ENCODE measurements around the gene PLEK. TPM values are rescaled to one million over a fixed set of nuclear protein-coding genes. Genes with fewer than 3 reads are reported as not detected.
A peak's percentile ranks its signal among the peaks of the same experiment; 100 is the strongest.

PLEK gene
- total RNA-seq, 3 donors from 2014 or later (not counting 1 experiment from before 2014, with no cell fraction given): 307 to 368 (median 333) TPM

DNA sequence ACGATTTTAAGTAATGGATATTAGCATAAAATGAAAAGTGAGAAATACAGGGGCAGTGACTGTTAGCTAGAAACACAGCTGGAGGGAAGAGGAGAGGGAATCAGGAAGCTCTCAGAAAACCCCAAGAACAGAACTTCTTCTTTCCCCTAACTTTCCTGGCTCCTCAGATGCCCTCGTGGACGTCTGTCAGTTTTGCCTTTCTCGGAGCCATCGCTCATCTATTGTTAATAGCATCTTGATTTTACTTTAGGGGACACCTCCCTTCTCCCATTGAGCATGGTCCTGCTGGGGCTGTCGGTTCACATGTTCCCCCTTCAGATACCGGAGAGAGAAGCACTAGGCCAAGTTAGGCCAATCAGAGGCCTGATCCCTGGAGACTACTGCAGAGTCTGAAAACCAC lies 2.3 kb upstream of the PLEK start:
- H3K27ac ChIP-seq (ENCODE audit: low read length): peak overlapping the region; percentile 84
- ATAC-seq: no peak
- DNase-seq: no peak
- peaks cover 63% of the 10 kb centered on the region in 2 donors for H3K4me1 Mint-ChIP-seq
- no peaks in the 10 kb centered on the region for H3K27me3 ChIP-seq (ENCODE audit: control insufficient read depth, insufficient read depth, low read length)
- H3K4me3 ChIP-seq (ENCODE audit: low read length): no peak overlapping the region
- peaks cover 5% of the 10 kb centered on the region for H3K36me3 Mint-ChIP-seq
- 51% methylated on average over 7 of the region's 7 CpGs for WGBS (ENCODE audit: insufficient coverage)
- intact Hi-C loops (cut with micrococcal nuclease): loop anchor here (1.0 to 10.0 kb wide), 3 partner anchors 62 to 152 kb away; no protein-coding TSS in a partner anchor
- H3K9me3 ChIP-seq (ENCODE audit: control insufficient read depth, insufficient read depth, low read length): no peaks in the 10 kb centered on the region
- no peaks in the 10 kb centered on the region for H3K36me3 ChIP-seq (ENCODE audit: control insufficient read depth, insufficient read depth, low read length)
- H3K9me3 Mint-ChIP-seq: no peaks in the 10 kb centered on the region
- peaks cover 31% of the 10 kb centered on the region for H3K4me1 ChIP-seq (ENCODE audit: control insufficient read depth, insufficient read depth, low read length)
- H3K4me3 Mint-ChIP-seq: peak overlapping the region; percentile 94
- no peaks in the 10 kb centered on the region for H3K27me3 Mint-ChIP-seq (ENCODE audit: low read depth in 2 of 2)
- TF ChIP-seq, protein P1, sequence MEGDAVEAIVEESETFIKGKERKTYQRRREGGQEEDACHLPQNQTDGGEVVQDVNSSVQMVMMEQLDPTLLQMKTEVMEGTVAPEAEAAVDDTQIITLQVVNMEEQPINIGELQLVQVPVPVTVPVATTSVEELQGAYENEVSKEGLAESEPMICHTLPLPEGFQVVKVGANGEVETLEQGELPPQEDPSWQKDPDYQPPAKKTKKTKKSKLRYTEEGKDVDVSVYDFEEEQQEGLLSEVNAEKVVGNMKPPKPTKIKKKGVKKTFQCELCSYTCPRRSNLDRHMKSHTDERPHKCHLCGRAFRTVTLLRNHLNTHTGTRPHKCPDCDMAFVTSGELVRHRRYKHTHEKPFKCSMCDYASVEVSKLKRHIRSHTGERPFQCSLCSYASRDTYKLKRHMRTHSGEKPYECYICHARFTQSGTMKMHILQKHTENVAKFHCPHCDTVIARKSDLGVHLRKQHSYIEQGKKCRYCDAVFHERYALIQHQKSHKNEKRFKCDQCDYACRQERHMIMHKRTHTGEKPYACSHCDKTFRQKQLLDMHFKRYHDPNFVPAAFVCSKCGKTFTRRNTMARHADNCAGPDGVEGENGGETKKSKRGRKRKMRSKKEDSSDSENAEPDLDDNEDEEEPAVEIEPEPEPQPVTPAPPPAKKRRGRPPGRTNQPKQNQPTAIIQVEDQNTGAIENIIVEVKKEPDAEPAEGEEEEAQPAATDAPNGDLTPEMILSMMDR (IDR thresholded peaks at IDR 0.05): no peak
- peak overlapping the region; percentile 95 to 97 for H3K27ac Mint-ChIP-seq

GRCh38 chr2:68363721-68364120 lies 1.4 kb upstream of the PLEK start:
- peaks cover 33% of the 10 kb centered on the region for H3K4me1 ChIP-seq (ENCODE audit: control insufficient read depth, insufficient read depth, low read length)
- Mint-ChIP-seq H3K9me3 (no peaks in the 10 kb centered on the region), H3K27ac (peak overlapping the region; percentile 95 to 97), H3K27me3 (ENCODE audit: low read depth in 2 of 2) (no peaks in the 10 kb centered on the region), H3K4me1 (peaks cover 65% of the 10 kb centered on the region in 2 donors), H3K36me3 (peaks cover 15% of the 10 kb centered on the region), H3K4me3 (peak overlapping the region; percentile 94)
- intact Hi-C loops (cut with micrococcal nuclease): loop anchor here (10.0 kb wide), 1 partner anchor 151 kb away; no protein-coding TSS in a partner anchor
- no peaks in the 10 kb centered on the region for H3K27me3 ChIP-seq (ENCODE audit: control insufficient read depth, insufficient read depth, low read length)
- no peak overlapping the region for H3K4me3 ChIP-seq (ENCODE audit: low read length)
- peak overlapping the region; percentile 84 for H3K27ac ChIP-seq (ENCODE audit: low read length)
- DNase-seq (no peak), ATAC-seq (no peak)
- WGBS (ENCODE audit: insufficient coverage): 96% methylated on average over 4 of the region's 4 CpGs
- no peaks in the 10 kb centered on the region for H3K9me3 ChIP-seq (ENCODE audit: control insufficient read depth, insufficient read depth, low read length)
- peaks cover 9% of the 10 kb centered on the region for H3K36me3 ChIP-seq (ENCODE audit: control insufficient read depth, insufficient read depth, low read length)
- TF ChIP-seq, protein P1 (IDR thresholded peaks at IDR 0.05): no peak

- H3K9me3 Mint-ChIP-seq: no peaks in the 10 kb centered on the region
- Histone ChIP-seq H3K36me3 (ENCODE audit: control insufficient read depth, insufficient read depth, low read length) (peaks cover 27% of the 10 kb centered on the region), H3K9me3 (ENCODE audit: control insufficient read depth, insufficient read depth, low read length) (no peaks in the 10 kb centered on the region), H3K27me3 (ENCODE audit: control insufficient read depth, insufficient read depth, low read length) (no peaks in the 10 kb centered on the region), H3K4me1 (ENCODE audit: control insufficient read depth, insufficient read depth, low read length) (peaks cover 49% of the 10 kb centered on the region), H3K4me3 (ENCODE audit: low read length) (peak overlapping the region; percentile 80), H3K27ac (ENCODE audit: low read length) (peak overlapping the region; percentile 84)
- H3K27me3 Mint-ChIP-seq (ENCODE audit: low read depth in 2 of 2): no peaks in the 10 kb centered on the region
- TF ChIP-seq, protein P1 (IDR thresholded peaks at IDR 0.05): no peak
- peak; percentile 55 to 77 (median 68) for ATAC-seq
- WGBS (ENCODE audit: insufficient coverage): 1% methylated on average over 3 of the region's 4 CpGs
- DNase-seq: peak in 1 of 2 donors; percentile 54
- H3K27ac Mint-ChIP-seq: peak overlapping the region; percentile 95 to 97
- H3K36me3 Mint-ChIP-seq: peaks cover 26% of the 10 kb centered on the region
- peaks cover 87 to 89% of the 10 kb centered on the region in 2 donors for H3K4me1 Mint-ChIP-seq
- peak overlapping the region; percentile 94 for H3K4me3 Mint-ChIP-seq
- intact Hi-C loops (cut with micrococcal nuclease): loop anchor here (1.0 to 10.0 kb wide), 4 partner anchors 19 to 401 kb away; partner anchors contain the start of gene PPP3R1
Measured at GRCh38 chr2:68366083-68366560, 1.0 kb downstream of the PLEK start.

Data from natural killer cell (primary cell).